ENCODE results near the gene CLCN1.
A peak's percentile ranks its signal among the peaks of the same experiment; 100 is the strongest.

CLCN1 gene

GRCh38 chr7:143343596-143343995 is 27.7 kb downstream of the CLCN1 start:
- Histone ChIP-seq H3K27ac (replicated peaks) (no peak overlapping the region), H3K4me3 (replicated peaks; ENCODE audit: insufficient read depth, low read length) (no peak overlapping the region), H3K27me3 (ENCODE audit: insufficient read depth, poor library complexity, severe bottlenecking) (no peaks in the 10 kb centered on the region)
- TF ChIP-seq, protein P1, sequence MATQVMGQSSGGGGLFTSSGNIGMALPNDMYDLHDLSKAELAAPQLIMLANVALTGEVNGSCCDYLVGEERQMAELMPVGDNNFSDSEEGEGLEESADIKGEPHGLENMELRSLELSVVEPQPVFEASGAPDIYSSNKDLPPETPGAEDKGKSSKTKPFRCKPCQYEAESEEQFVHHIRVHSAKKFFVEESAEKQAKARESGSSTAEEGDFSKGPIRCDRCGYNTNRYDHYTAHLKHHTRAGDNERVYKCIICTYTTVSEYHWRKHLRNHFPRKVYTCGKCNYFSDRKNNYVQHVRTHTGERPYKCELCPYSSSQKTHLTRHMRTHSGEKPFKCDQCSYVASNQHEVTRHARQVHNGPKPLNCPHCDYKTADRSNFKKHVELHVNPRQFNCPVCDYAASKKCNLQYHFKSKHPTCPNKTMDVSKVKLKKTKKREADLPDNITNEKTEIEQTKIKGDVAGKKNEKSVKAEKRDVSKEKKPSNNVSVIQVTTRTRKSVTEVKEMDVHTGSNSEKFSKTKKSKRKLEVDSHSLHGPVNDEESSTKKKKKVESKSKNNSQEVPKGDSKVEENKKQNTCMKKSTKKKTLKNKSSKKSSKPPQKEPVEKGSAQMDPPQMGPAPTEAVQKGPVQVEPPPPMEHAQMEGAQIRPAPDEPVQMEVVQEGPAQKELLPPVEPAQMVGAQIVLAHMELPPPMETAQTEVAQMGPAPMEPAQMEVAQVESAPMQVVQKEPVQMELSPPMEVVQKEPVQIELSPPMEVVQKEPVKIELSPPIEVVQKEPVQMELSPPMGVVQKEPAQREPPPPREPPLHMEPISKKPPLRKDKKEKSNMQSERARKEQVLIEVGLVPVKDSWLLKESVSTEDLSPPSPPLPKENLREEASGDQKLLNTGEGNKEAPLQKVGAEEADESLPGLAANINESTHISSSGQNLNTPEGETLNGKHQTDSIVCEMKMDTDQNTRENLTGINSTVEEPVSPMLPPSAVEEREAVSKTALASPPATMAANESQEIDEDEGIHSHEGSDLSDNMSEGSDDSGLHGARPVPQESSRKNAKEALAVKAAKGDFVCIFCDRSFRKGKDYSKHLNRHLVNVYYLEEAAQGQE (IDR thresholded peaks at IDR 0.05; ENCODE audit: insufficient replicate concordance, low read depth), result no peak
- TF ChIP-seq GABPA (IDR thresholded peaks at IDR 0.05; ENCODE audit: low read depth) (no peak), SPI1 (IDR thresholded peaks at IDR 0.05; ENCODE audit: borderline replicate concordance, low read depth) (no peak), POLR2AphosphoS5 (IDR thresholded peaks at IDR 0.05; ENCODE audit: low read depth) (no peak)
- TF ChIP-seq, protein P2, sequence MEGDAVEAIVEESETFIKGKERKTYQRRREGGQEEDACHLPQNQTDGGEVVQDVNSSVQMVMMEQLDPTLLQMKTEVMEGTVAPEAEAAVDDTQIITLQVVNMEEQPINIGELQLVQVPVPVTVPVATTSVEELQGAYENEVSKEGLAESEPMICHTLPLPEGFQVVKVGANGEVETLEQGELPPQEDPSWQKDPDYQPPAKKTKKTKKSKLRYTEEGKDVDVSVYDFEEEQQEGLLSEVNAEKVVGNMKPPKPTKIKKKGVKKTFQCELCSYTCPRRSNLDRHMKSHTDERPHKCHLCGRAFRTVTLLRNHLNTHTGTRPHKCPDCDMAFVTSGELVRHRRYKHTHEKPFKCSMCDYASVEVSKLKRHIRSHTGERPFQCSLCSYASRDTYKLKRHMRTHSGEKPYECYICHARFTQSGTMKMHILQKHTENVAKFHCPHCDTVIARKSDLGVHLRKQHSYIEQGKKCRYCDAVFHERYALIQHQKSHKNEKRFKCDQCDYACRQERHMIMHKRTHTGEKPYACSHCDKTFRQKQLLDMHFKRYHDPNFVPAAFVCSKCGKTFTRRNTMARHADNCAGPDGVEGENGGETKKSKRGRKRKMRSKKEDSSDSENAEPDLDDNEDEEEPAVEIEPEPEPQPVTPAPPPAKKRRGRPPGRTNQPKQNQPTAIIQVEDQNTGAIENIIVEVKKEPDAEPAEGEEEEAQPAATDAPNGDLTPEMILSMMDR (IDR thresholded peaks at IDR 0.05; ENCODE audit: insufficient read depth, low read length), result no peak
- DNase-seq (ENCODE audit: low read depth in 1 of 2, low spot score in 1 of 2), result no peak

DNA sequence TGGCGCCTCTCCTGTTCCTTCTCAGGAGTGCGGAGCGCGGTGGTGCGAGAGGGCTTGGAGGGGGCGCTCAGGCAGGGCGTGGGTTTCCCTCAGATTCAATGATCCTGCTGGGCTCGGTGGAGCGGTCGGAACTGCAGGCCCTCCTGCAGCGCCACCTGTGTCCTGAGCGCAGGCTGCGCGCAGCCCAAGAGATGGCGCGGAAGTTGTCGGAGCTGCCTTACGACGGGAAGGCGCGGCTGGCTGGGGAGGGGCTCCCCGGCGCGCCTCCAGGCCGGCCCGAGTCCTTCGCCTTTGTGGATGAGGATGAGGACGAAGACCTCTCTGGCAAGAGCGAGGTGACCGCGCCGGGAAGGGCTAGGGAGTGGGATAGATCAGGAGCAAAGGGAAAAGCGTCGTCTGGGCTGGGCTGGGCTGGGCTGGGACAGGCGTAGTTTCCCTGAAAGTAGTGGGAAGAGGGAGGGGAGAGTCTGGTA is 29.6 kb downstream of the CLCN1 start:
- Histone ChIP-seq H3K4me3 (replicated peaks; ENCODE audit: insufficient read depth, low read length) (no peak overlapping the region; the same call in 1 of the 2 replicates), H3K27me3 (ENCODE audit: insufficient read depth, poor library complexity, severe bottlenecking) (no peaks in the 10 kb centered on the region), H3K27ac (replicated peaks) (no peak overlapping the region)
- DNase-seq (ENCODE audit: low read depth in 1 of 2, low spot score in 1 of 2), result peak in 1 of 2 experiments; percentile 56
- TF ChIP-seq, protein P2 (IDR thresholded peaks at IDR 0.05; ENCODE audit: insufficient read depth, low read length), result no peak
- TF ChIP-seq, protein P1 (IDR thresholded peaks at IDR 0.05; ENCODE audit: insufficient replicate concordance, low read depth), result no peak
- no peak for TF ChIP-seq POLR2AphosphoS5 (IDR thresholded peaks at IDR 0.05; ENCODE audit: low read depth)
- no peak for TF ChIP-seq SPI1 (IDR thresholded peaks at IDR 0.05; ENCODE audit: borderline replicate concordance, low read depth)
- no peak for TF ChIP-seq GABPA (IDR thresholded peaks at IDR 0.05; ENCODE audit: low read depth)

DNA sequence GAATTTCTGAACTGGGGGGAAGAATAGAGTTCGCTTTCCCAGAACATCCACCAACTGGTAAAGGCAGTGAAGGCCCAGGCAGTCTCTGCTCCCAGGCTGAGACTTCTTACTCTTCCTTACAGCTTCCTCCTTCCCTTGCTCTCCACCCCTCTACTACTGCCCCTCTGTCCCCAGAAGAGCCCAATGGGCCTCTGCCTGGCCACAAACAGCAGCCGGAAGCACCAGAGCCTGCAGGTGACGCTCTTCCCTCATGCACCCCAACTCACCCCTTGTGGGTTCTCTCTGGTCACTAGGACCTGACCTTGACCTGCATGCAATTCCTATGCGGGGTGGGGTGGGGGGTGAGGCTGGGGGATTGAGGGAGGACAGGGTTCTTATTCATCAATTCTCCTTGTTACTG is 30.1 kb downstream of the CLCN1 start:
- no peaks in the 10 kb centered on the region for H3K27me3 ChIP-seq (ENCODE audit: insufficient read depth, poor library complexity, severe bottlenecking)
- H3K27ac ChIP-seq (replicated peaks), result no peak overlapping the region
- H3K4me3 ChIP-seq (replicated peaks; ENCODE audit: insufficient read depth, low read length), result no peak overlapping the region
- TF ChIP-seq, protein P1 (IDR thresholded peaks at IDR 0.05; ENCODE audit: insufficient replicate concordance, low read depth), result no peak
- TF ChIP-seq, protein P2 (IDR thresholded peaks at IDR 0.05; ENCODE audit: insufficient read depth, low read length), result no peak
- no peak for TF ChIP-seq POLR2AphosphoS5 (IDR thresholded peaks at IDR 0.05; ENCODE audit: low read depth)
- no peak for TF ChIP-seq SPI1 (IDR thresholded peaks at IDR 0.05; ENCODE audit: borderline replicate concordance, low read depth)
- TF ChIP-seq GABPA (IDR thresholded peaks at IDR 0.05; ENCODE audit: low read depth), result no peak
- DNase-seq (ENCODE audit: low read depth in 1 of 2, low spot score in 1 of 2), result peak in 1 of 2 experiments; percentile 7

Data from HL-60 (cell line).